Measurements from ENCODE around the gene PRUNE2.
"Not testable (repeated sequence)": the region's sequence is repeated elsewhere in the genome, so short reads cannot be mapped to it uniquely, and the experiment has no call there.

The PRUNE2 gene

DNA sequence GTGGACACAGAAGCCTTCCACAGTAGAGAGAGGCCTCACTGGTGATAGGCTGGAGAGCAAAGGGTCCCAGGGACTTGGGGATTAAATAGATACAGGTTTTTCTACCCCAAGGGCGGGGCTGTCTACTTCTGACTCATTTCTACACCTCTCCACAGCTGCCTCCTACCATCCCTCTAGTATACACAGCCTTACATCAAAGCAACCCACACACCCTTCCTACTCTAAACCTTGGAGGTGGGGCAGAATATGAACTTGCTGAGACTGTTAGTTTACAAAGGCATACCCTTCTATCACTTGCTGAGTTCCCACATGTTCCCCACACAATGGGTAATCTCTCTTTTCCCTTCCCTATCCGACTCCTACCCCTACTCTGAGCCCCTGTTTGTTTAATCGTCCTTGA lies 161.6 kb downstream of the PRUNE2 start:
- H2AK5ac ChIP-seq (ENCODE audit: low read length), result no peak overlapping the region
- no peak overlapping the region for H3K56ac ChIP-seq (ENCODE audit: low read length)
- no peak overlapping the region for H3K18ac ChIP-seq (ENCODE audit: low read length)
- H3K4ac ChIP-seq (ENCODE audit: low read depth, low read length), result no peak overlapping the region
- H4K5ac ChIP-seq (ENCODE audit: low read length), result no peak overlapping the region
- no peaks in the 10 kb centered on the region for H3K79me1 ChIP-seq (ENCODE audit: low read length)
- no peak for DNase-seq
- no peak overlapping the region for H3K27ac ChIP-seq (ENCODE audit: low read depth, low read length)
- H4K8ac ChIP-seq (ENCODE audit: low read depth, low read length), result no peak overlapping the region
- no peak overlapping the region for H3K4me3 ChIP-seq (ENCODE audit: low read length)
- no CpG with 5 or more reads among the region's 3 CpGs for WGBS (ENCODE audit: extremely low coverage, insufficient coverage, low lambda C conversion rate)
- no peak overlapping the region for H2BK120ac ChIP-seq (ENCODE audit: low read depth, low read length)
- H3K36me3 ChIP-seq (ENCODE audit: control insufficient read depth, insufficient read depth, low read length), result no peaks in the 10 kb centered on the region
- no peak overlapping the region for H3K4me2 ChIP-seq (ENCODE audit: low read length)
- H3K79me2 ChIP-seq (ENCODE audit: control insufficient read depth, insufficient read depth, low read length), result no peaks in the 10 kb centered on the region
- H3K27me3 ChIP-seq (ENCODE audit: insufficient read depth, low read length, poor library complexity), result no peaks in the 10 kb centered on the region
- no peak overlapping the region for H3K23ac ChIP-seq (ENCODE audit: low read length)
- no peaks in the 10 kb centered on the region for H3K4me1 ChIP-seq (ENCODE audit: control insufficient read depth, low read depth, low read length)
- H2BK5ac ChIP-seq (ENCODE audit: low read length), result no peak overlapping the region
- H2BK15ac ChIP-seq (replicated peaks; ENCODE audit: low read depth), result no peak overlapping the region
- H3K9ac ChIP-seq (ENCODE audit: low read length), result no peak overlapping the region

DNA sequence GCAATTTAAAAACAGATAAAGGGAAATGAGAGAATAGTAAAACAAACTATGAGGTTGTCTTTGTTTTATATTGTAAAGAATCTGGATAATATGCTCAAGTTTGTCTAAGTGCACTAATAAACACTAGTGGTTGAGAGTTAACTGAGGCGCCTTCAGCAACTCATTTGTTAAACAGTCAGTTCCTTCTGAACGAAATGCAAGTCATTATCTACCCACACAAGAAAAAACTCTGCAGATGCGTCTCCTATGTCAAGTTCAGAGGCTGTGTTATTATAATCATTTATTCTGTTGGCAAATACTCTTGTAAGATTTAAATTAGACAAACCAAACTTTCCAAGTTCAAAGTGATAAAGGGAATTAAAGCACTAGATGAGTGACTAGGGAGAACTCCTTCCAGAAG lies 162.0 kb downstream of the PRUNE2 start:
- H4K5ac ChIP-seq (ENCODE audit: low read length), result no peak overlapping the region
- H3K27ac ChIP-seq (ENCODE audit: low read depth, low read length), result no peak overlapping the region
- no peak overlapping the region for H2BK15ac ChIP-seq (replicated peaks; ENCODE audit: low read depth)
- no peak overlapping the region for H3K9ac ChIP-seq (ENCODE audit: low read length)
- H3K4ac ChIP-seq (ENCODE audit: low read depth, low read length), result no peak overlapping the region
- H3K4me3 ChIP-seq (ENCODE audit: low read length), result no peak overlapping the region
- H3K23ac ChIP-seq (ENCODE audit: low read length), result no peak overlapping the region
- H3K4me1 ChIP-seq (ENCODE audit: control insufficient read depth, low read depth, low read length), result no peaks in the 10 kb centered on the region
- no peaks in the 10 kb centered on the region for H3K79me2 ChIP-seq (ENCODE audit: control insufficient read depth, insufficient read depth, low read length)
- H2AK5ac ChIP-seq (ENCODE audit: low read length), result no peak overlapping the region
- H3K18ac ChIP-seq (ENCODE audit: low read length), result no peak overlapping the region
- no peaks in the 10 kb centered on the region for H3K79me1 ChIP-seq (ENCODE audit: low read length)
- no peak overlapping the region for H2BK120ac ChIP-seq (ENCODE audit: low read depth, low read length)
- H3K56ac ChIP-seq (ENCODE audit: low read length), result no peak overlapping the region
- H4K8ac ChIP-seq (ENCODE audit: low read depth, low read length), result no peak overlapping the region
- H2BK5ac ChIP-seq (ENCODE audit: low read length), result no peak overlapping the region
- H3K27me3 ChIP-seq (ENCODE audit: insufficient read depth, low read length, poor library complexity), result no peaks in the 10 kb centered on the region
- no peaks in the 10 kb centered on the region for H3K36me3 ChIP-seq (ENCODE audit: control insufficient read depth, insufficient read depth, low read length)
- no CpG with 5 or more reads among the region's 3 CpGs for WGBS (ENCODE audit: extremely low coverage, insufficient coverage, low lambda C conversion rate)
- H3K4me2 ChIP-seq (ENCODE audit: low read length), result no peak overlapping the region
- DNase-seq, result no peak

DNA sequence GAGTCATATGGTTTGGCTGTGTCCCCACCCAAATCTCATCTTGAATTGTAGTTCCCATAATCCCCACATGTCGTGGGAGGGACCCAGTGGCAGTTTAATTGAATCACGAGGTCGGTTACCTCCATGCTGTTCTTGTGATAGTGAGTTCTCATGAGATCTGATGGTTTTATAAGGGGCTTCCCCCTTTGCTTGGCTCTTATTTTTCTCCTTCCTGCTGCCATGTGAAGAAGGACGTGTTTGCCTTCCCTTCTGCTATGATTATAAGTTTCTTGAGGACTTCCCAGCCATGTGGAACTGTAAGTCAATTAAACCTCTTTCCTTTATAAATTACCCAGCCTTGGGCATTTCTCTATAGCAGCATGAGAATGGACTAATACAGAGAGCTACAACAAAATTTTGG lies 163.0 kb downstream of the PRUNE2 start:
- not testable (repeated sequence) for H4K5ac ChIP-seq (ENCODE audit: low read length); DNase-seq; H2BK120ac ChIP-seq (ENCODE audit: low read depth, low read length); H2AK5ac ChIP-seq (ENCODE audit: low read length); H3K27ac ChIP-seq (ENCODE audit: low read depth, low read length); H2BK5ac ChIP-seq (ENCODE audit: low read length); H3K79me2 ChIP-seq (ENCODE audit: control insufficient read depth, insufficient read depth, low read length); H3K4me2 ChIP-seq (ENCODE audit: low read length); H3K9ac ChIP-seq (ENCODE audit: low read length); H3K79me1 ChIP-seq (ENCODE audit: low read length); H3K23ac ChIP-seq (ENCODE audit: low read length); H3K4me1 ChIP-seq (ENCODE audit: control insufficient read depth, low read depth, low read length); H4K8ac ChIP-seq (ENCODE audit: low read depth, low read length); H3K4me3 ChIP-seq (ENCODE audit: low read length); H3K36me3 ChIP-seq (ENCODE audit: control insufficient read depth, insufficient read depth, low read length); H3K4ac ChIP-seq (ENCODE audit: low read depth, low read length); H3K27me3 ChIP-seq (ENCODE audit: insufficient read depth, low read length, poor library complexity); H2BK15ac ChIP-seq (replicated peaks; ENCODE audit: low read depth); H3K18ac ChIP-seq (ENCODE audit: low read length); H3K56ac ChIP-seq (ENCODE audit: low read length)
- WGBS (ENCODE audit: extremely low coverage, insufficient coverage, low lambda C conversion rate), result no CpG with 5 or more reads among the region's 4 CpGs

DNA sequence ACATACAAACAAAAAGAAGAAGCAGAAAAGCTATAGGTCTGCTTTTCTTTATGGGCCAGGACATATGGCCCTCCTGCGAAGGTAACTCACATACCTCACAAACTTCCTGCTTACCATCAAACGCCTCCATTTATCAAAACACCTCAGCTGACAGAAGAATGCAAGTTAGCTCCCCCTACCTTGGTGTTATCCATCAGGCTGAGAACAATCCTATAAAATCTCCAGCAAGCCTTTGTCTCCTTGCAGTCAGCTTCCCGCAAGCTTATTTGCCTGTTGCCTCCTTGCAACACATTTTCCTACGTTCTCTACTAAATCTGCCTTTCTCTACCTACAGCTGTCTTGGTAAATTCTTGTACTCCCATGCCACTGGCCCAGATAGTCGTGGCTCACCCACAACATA lies 164.4 kb downstream of the PRUNE2 start:
- H2AK5ac ChIP-seq (ENCODE audit: low read length), result no peak overlapping the region
- H3K79me1 ChIP-seq (ENCODE audit: low read length), result no peaks in the 10 kb centered on the region
- no peak overlapping the region for H3K23ac ChIP-seq (ENCODE audit: low read length)
- H3K36me3 ChIP-seq (ENCODE audit: control insufficient read depth, insufficient read depth, low read length), result no peaks in the 10 kb centered on the region
- no peak overlapping the region for H4K8ac ChIP-seq (ENCODE audit: low read depth, low read length)
- no peak overlapping the region for H3K4me2 ChIP-seq (ENCODE audit: low read length)
- no peak overlapping the region for H3K9ac ChIP-seq (ENCODE audit: low read length)
- WGBS (ENCODE audit: extremely low coverage, insufficient coverage, low lambda C conversion rate), result no CpG with 5 or more reads among the region's 5 CpGs
- no peak overlapping the region for H2BK15ac ChIP-seq (replicated peaks; ENCODE audit: low read depth)
- H3K79me2 ChIP-seq (ENCODE audit: control insufficient read depth, insufficient read depth, low read length), result no peaks in the 10 kb centered on the region
- no peak overlapping the region for H2BK5ac ChIP-seq (ENCODE audit: low read length)
- no peak overlapping the region for H3K4ac ChIP-seq (ENCODE audit: low read depth, low read length)
- no peaks in the 10 kb centered on the region for H3K4me1 ChIP-seq (ENCODE audit: control insufficient read depth, low read depth, low read length)
- no peak overlapping the region for H2BK120ac ChIP-seq (ENCODE audit: low read depth, low read length)
- no peak overlapping the region for H3K27ac ChIP-seq (ENCODE audit: low read depth, low read length)
- DNase-seq, result peak; percentile 70
- no peak overlapping the region for H3K4me3 ChIP-seq (ENCODE audit: low read length)
- H3K18ac ChIP-seq (ENCODE audit: low read length), result no peak overlapping the region
- H4K5ac ChIP-seq (ENCODE audit: low read length), result no peak overlapping the region
- peak overlapping the region; percentile 22 for H3K56ac ChIP-seq (ENCODE audit: low read length)
- H3K27me3 ChIP-seq (ENCODE audit: insufficient read depth, low read length, poor library complexity), result no peaks in the 10 kb centered on the region

DNA sequence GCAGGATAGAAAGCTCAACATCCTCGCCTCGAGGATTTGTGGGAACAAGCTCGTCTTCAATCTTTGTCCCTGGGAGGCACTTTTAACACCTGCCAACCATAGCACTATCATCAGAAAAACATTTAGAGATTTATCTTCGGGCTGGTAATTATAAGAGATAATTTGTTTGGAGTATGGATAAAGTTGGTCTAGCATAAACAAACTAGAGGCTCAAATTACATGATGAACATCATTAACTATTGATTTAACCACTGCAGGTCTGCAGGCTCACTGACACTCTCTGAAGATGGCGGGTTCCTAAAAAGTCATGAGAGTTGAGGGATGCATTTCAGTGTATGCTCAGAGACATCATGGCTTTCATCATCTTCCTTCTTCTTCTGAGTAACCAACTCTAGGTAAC lies 167.5 kb downstream of the PRUNE2 start:
- H3K56ac ChIP-seq (ENCODE audit: low read length), result no peak overlapping the region
- no peaks in the 10 kb centered on the region for H3K79me2 ChIP-seq (ENCODE audit: control insufficient read depth, insufficient read depth, low read length)
- WGBS (ENCODE audit: extremely low coverage, insufficient coverage, low lambda C conversion rate), result no CpG with 5 or more reads among the region's 5 CpGs
- no peak overlapping the region for H3K9ac ChIP-seq (ENCODE audit: low read length)
- no peak overlapping the region for H3K23ac ChIP-seq (ENCODE audit: low read length)
- no peak overlapping the region for H2BK5ac ChIP-seq (ENCODE audit: low read length)
- H3K4ac ChIP-seq (ENCODE audit: low read depth, low read length), result no peak overlapping the region
- no peak overlapping the region for H4K8ac ChIP-seq (ENCODE audit: low read depth, low read length)
- H4K5ac ChIP-seq (ENCODE audit: low read length), result no peak overlapping the region
- no peaks in the 10 kb centered on the region for H3K27me3 ChIP-seq (ENCODE audit: insufficient read depth, low read length, poor library complexity)
- no peaks in the 10 kb centered on the region for H3K4me1 ChIP-seq (ENCODE audit: control insufficient read depth, low read depth, low read length)
- no peak overlapping the region for H3K4me2 ChIP-seq (ENCODE audit: low read length)
- H2BK120ac ChIP-seq (ENCODE audit: low read depth, low read length), result no peak overlapping the region
- no peak for DNase-seq
- no peaks in the 10 kb centered on the region for H3K36me3 ChIP-seq (ENCODE audit: control insufficient read depth, insufficient read depth, low read length)
- H3K79me1 ChIP-seq (ENCODE audit: low read length), result no peaks in the 10 kb centered on the region
- no peak overlapping the region for H3K4me3 ChIP-seq (ENCODE audit: low read length)
- H3K27ac ChIP-seq (ENCODE audit: low read depth, low read length), result no peak overlapping the region
- no peak overlapping the region for H2BK15ac ChIP-seq (replicated peaks; ENCODE audit: low read depth)
- no peak overlapping the region for H2AK5ac ChIP-seq (ENCODE audit: low read length)
- no peak overlapping the region for H3K18ac ChIP-seq (ENCODE audit: low read length)

DNA sequence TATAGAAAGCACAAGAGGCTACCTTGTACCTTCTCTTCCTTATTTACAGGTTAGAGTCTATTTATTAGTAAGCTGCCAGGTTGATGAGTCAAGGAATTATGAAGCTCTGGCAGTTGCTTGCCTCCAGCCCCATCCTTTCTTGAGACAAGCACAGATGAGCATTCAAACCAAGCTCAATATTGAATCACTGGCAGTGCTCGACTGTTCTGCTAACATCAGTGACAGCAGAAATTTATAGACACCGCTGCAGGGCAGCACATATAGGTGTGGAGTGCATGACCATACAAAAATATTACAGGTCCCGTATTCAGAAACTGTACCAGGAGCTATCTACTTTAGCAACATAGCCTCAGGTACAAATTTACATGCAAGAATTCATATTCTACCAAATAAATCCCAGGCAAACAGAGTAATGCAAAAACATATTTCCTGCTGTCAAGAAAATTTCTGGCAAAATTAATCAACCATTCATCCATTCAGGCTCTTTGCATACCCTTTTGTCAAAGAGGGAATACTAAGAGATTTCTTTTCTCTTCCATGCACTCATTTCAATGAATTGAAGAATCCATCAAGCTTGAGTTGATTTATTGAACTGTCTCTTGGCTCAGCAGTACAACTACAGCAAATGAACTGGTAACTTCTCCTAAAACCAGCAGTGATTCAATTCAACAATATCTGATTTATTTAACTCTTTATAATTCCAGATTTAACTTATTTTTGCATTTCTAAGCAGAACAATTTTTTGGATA lies 168.6 kb downstream of the PRUNE2 start:
- H4K5ac ChIP-seq (ENCODE audit: low read length), result no peak overlapping the region
- no peak overlapping the region for H3K9ac ChIP-seq (ENCODE audit: low read length)
- no peak overlapping the region for H4K8ac ChIP-seq (ENCODE audit: low read depth, low read length)
- no peak overlapping the region for H3K27ac ChIP-seq (ENCODE audit: low read depth, low read length)
- H3K79me2 ChIP-seq (ENCODE audit: control insufficient read depth, insufficient read depth, low read length), result no peaks in the 10 kb centered on the region
- H3K23ac ChIP-seq (ENCODE audit: low read length), result no peak overlapping the region
- no peak overlapping the region for H2BK120ac ChIP-seq (ENCODE audit: low read depth, low read length)
- H3K18ac ChIP-seq (ENCODE audit: low read length), result no peak overlapping the region
- H2AK5ac ChIP-seq (ENCODE audit: low read length), result no peak overlapping the region
- no peaks in the 10 kb centered on the region for H3K4me1 ChIP-seq (ENCODE audit: control insufficient read depth, low read depth, low read length)
- no peaks in the 10 kb centered on the region for H3K27me3 ChIP-seq (ENCODE audit: insufficient read depth, low read length, poor library complexity)
- H3K4me3 ChIP-seq (ENCODE audit: low read length), result no peak overlapping the region
- no peaks in the 10 kb centered on the region for H3K36me3 ChIP-seq (ENCODE audit: control insufficient read depth, insufficient read depth, low read length)
- no peak overlapping the region for H3K4ac ChIP-seq (ENCODE audit: low read depth, low read length)
- no CpG with 5 or more reads among the region's 3 CpGs for WGBS (ENCODE audit: extremely low coverage, insufficient coverage, low lambda C conversion rate)
- H2BK15ac ChIP-seq (replicated peaks; ENCODE audit: low read depth), result no peak overlapping the region
- DNase-seq, result no peak
- no peak overlapping the region for H2BK5ac ChIP-seq (ENCODE audit: low read length)
- H3K4me2 ChIP-seq (ENCODE audit: low read length), result no peak overlapping the region
- H3K56ac ChIP-seq (ENCODE audit: low read length), result no peak overlapping the region
- H3K79me1 ChIP-seq (ENCODE audit: low read length), result no peaks in the 10 kb centered on the region
